Measurements from ENCODE around the gene ZNF628. TPM values are rescaled to one million over a fixed set of nuclear protein-coding genes. Genes with fewer than 3 reads are reported as not detected.

Gene ZNF628
- total and polyA plus RNA-seq, 2 of the 4 experiments (the other 2 are of a cell fraction) = 0.18 to 1.9 TPM

DNA sequence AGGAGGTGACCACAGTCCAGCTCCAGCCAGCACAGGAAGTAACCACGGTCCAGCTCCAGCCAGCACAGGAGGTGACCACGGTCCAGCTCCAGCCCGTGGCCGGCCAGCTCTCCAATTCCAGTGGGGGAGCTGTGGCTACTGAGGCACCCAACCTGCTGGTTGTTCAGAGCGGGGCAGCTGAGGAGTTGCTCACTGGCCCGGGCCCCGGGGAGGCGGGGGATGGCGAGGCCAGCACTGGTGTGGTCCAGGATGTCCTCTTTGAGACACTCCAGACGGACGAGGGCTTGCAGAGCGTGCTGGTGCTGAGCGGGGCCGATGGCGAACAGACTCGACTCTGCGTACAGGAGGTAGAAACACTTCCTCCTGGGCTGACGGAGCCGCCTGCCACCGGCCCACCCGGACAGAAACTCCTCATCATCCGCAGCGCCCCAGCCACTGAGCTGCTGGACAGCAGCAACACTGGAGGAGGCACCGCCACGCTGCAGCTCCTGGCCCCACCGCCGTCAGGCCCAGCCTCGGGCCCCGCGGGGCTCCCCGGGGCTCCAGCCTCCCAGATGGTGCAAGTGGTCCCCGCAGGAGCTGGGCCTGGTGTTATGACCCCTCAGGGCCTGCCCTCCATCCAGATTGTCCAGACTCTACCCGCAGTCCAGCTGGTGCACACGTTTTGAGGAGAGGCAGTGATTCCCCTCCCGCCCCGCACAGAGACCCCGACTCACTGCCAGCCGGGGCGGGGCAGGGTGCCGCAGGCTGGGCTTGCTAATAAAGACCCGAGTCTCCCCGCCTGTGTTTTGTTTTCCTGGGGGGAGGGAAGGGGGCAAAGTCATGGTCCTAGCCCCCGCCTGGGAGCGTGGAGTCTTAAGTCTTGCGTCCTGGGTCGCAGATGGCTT lies 7.5 kb downstream of the ZNF628 start:
- Histone ChIP-seq H3K9ac (ENCODE audit: low read depth, low read length) (0 out of 2 replicates have a peak overlapping the region, but pooled peaks have one; percentile 69), H3K14ac (replicated peaks; ENCODE audit: low read depth, low read length) (peak overlapping the region; percentile 53; the same call in 1 of the 2 replicates), H2AFZ (replicated peaks; ENCODE audit: low read length, poor library complexity) (peak overlapping the region; percentile 21), H2BK15ac (ENCODE audit: low read depth, low read length) (no peak overlapping the region), H4K8ac (ENCODE audit: low read depth in 2 of 2, low read length in 2 of 2) (0 out of 4 replicates have a peak overlapping the region, but pooled peaks of 1 of the 2 experiments have one; percentile 15), H3K18ac (ENCODE audit: low read depth, low read length) (no peak overlapping the region), H3K27me3 (ENCODE audit: control insufficient read depth, insufficient read depth, low read length) (no peaks in the 10 kb centered on the region), H4K91ac (ENCODE audit: insufficient read depth, low read depth, low read length) (no peak overlapping the region), H2BK20ac (ENCODE audit: low read depth, low read length) (no peak overlapping the region), H3K4ac (ENCODE audit: low read depth, low read length) (no peak overlapping the region), H4K5ac (ENCODE audit: low read depth, low read length) (no peak overlapping the region), H2AK9ac (replicated peaks; ENCODE audit: low read depth, low read length, poor library complexity) (peak overlapping the region; percentile 99), H3K56ac (ENCODE audit: extremely low read depth, insufficient read depth, low read length) (no peak overlapping the region), H3K79me1 (ENCODE audit: low read depth in 1 of 2, low read length in 2 of 2) (peaks cover 10 to 46% of the 10 kb centered on the region in 2 experiments), H3K9me1 (ENCODE audit: insufficient read depth, low read length) (peaks cover 9% of the 10 kb centered on the region; the same call in 1 of the 2 replicates), H3K36me3 (ENCODE audit: control insufficient read depth, insufficient read depth, low read length) (peaks cover 12% of the 10 kb centered on the region; the same call in 1 of the 2 replicates), H3K27ac (ENCODE audit: insufficient read depth, low read length) (no peak overlapping the region; the same call in 1 of the 2 replicates), H3K4me2 (ENCODE audit: low read depth, low read length) (peak overlapping the region; percentile 88; the same call in 1 of the 2 replicates), H4K20me1 (ENCODE audit: insufficient read depth, low read length) (0 out of 2 replicates have a peak, but pooled peaks cover 4% of the 10 kb centered on the region), H3K4me3 (ENCODE audit: insufficient read depth, low read depth, low read length) (no peak overlapping the region), H2BK5ac (ENCODE audit: low read depth, low read length, poor library complexity, severe bottlenecking) (no peak overlapping the region), H3K9me3 (ENCODE audit: control insufficient read depth, insufficient read depth, low read length) (no peaks in the 10 kb centered on the region), H3K23ac (ENCODE audit: low read depth, low read length) (no peak overlapping the region), H2AK5ac (ENCODE audit: low read depth, low read length) (peak overlapping the region; percentile 13; the same call in 1 of the 2 replicates), H2BK120ac (ENCODE audit: low read depth, low read length) (no peak overlapping the region), H3K4me1 (ENCODE audit: control insufficient read depth, insufficient read depth, low read length) (peaks cover 26% of the 10 kb centered on the region)
- ChIA-PET POLR2A (ENCODE audit: unreplicated experiment) (no interaction called here), CTCF (interaction anchor here (1.0 kb wide), 1 partner anchor 16 kb away, joined by 6 read pairs; no protein-coding TSS in a partner anchor)
- dilution Hi-C loops (cut with HindIII; ENCODE audit: low sequenced_read_pairs, unreplicated experiment) = no loop called here
- no peak for ATAC-seq (ENCODE audit: low read depth)
- no peak for TF ChIP-seq RAD21 (IDR thresholded peaks at IDR 0.05; ENCODE audit: low read length)
- TF ChIP-seq, protein P1, sequence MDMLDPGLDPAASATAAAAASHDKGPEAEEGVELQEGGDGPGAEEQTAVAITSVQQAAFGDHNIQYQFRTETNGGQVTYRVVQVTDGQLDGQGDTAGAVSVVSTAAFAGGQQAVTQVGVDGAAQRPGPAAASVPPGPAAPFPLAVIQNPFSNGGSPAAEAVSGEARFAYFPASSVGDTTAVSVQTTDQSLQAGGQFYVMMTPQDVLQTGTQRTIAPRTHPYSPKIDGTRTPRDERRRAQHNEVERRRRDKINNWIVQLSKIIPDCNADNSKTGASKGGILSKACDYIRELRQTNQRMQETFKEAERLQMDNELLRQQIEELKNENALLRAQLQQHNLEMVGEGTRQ (IDR thresholded peaks at IDR 0.05; ENCODE audit: low read depth, low read length) = no peak
- intact Hi-C loops (cut with micrococcal nuclease) = no loop called here
- no peak for DNase-seq
- in situ Hi-C loops (cut with MboI; ENCODE audit: low sequenced_read_pairs) = loop anchor here (25.0 kb wide), 1 partner anchor 1022 kb away; the partner anchor contains the start of genes CDC42EP5 and LENG9
- 87% methylated on average over 28 of the region's 46 CpGs; no CpG with 5 or more reads in 1 of the 2 experiments for WGBS, 2 experiments (ENCODE audit: extremely low coverage in 2 of 2, insufficient read length in 1 of 2)
- no TSS peak for BruUV-seq (replicated peaks)
